ENCODE results near the gene HPCAL1.
A peak's percentile ranks its signal among the peaks of the same experiment; 100 is the strongest.

Gene HPCAL1

GRCh38 chr2:10370895-10371294 is 68.2 kb downstream of the HPCAL1 start:
- no peak for DNase-seq

- no peak for DNase-seq
Measured at GRCh38 chr2:10371441-10372196, 68.9 kb downstream of the HPCAL1 start.

GRCh38 chr2:10372203-10372861 is 69.6 kb downstream of the HPCAL1 start:
- no peak for DNase-seq

- no peak for DNase-seq
Measured at GRCh38 chr2:10372862-10373240, 70.1 kb downstream of the HPCAL1 start.

GRCh38 chr2:10373931-10374330 is 71.2 kb downstream of the HPCAL1 start:
- no peak for DNase-seq

- DNase-seq = no peak
Measured at GRCh38 chr2:10374362-10374943, 71.7 kb downstream of the HPCAL1 start.

GRCh38 chr2:10375570-10376281 is 73.0 kb downstream of the HPCAL1 start:
- no peak for DNase-seq

- DNase-seq = no peak
Measured at GRCh38 chr2:10377052-10377746, 74.5 kb downstream of the HPCAL1 start.

- DNase-seq = no peak
Measured at GRCh38 chr2:10377747-10378085, 75.0 kb downstream of the HPCAL1 start.

GRCh38 chr2:10378189-10378588 is 75.5 kb downstream of the HPCAL1 start:
- DNase-seq = peak in 2 of 5 experiments; percentile 15 to 63

- DNase-seq = peak in 1 of 5 experiments; percentile 62
Measured at GRCh38 chr2:10380048-10380926, 77.6 kb downstream of the HPCAL1 start.

- DNase-seq = no peak
Measured at GRCh38 chr2:10381997-10382353, 79.3 kb downstream of the HPCAL1 start.

GRCh38 chr2:10382354-10383061 is 79.8 kb downstream of the HPCAL1 start:
- DNase-seq = peak in 3 of 5 experiments; percentile 15 to 86 (median 64)

GRCh38 chr2:10383960-10384734 is 81.4 kb downstream of the HPCAL1 start:
- DNase-seq = no peak

- no peak for DNase-seq
Measured at GRCh38 chr2:10385501-10385900, 82.8 kb downstream of the HPCAL1 start.

- DNase-seq = no peak
Measured at GRCh38 chr2:10385933-10386773, 83.4 kb downstream of the HPCAL1 start.

GRCh38 chr2:10387033-10387432 is 84.3 kb downstream of the HPCAL1 start:
- no peak for DNase-seq

- no peak for DNase-seq
Measured at GRCh38 chr2:10388954-10389560, 86.4 kb downstream of the HPCAL1 start.

GRCh38 chr2:10389573-10389972 is 86.9 kb downstream of the HPCAL1 start:
- DNase-seq = no peak

Measured in T-helper 2 cell (primary cell).